ENCODE measurements around the gene IL17REL. TPM values are rescaled to one million over a fixed set of nuclear protein-coding genes. Genes with fewer than 3 reads are reported as not detected.
"Not testable (repeated sequence)": the region's sequence is repeated elsewhere in the genome, so short reads cannot be mapped to it uniquely, and the experiment has no call there.

Gene IL17REL
- total RNA-seq, 6 donors from 2014 or later: 0.06 TPM; not detected in 5

GRCh38 chr22:49983148-49984042 is 29.2 kb downstream of the IL17REL start:
- ATAC-seq (ENCODE audit: low FRiP score in 2 of 2): peak; percentile 49 to 66
- TF ChIP-seq, protein P1, sequence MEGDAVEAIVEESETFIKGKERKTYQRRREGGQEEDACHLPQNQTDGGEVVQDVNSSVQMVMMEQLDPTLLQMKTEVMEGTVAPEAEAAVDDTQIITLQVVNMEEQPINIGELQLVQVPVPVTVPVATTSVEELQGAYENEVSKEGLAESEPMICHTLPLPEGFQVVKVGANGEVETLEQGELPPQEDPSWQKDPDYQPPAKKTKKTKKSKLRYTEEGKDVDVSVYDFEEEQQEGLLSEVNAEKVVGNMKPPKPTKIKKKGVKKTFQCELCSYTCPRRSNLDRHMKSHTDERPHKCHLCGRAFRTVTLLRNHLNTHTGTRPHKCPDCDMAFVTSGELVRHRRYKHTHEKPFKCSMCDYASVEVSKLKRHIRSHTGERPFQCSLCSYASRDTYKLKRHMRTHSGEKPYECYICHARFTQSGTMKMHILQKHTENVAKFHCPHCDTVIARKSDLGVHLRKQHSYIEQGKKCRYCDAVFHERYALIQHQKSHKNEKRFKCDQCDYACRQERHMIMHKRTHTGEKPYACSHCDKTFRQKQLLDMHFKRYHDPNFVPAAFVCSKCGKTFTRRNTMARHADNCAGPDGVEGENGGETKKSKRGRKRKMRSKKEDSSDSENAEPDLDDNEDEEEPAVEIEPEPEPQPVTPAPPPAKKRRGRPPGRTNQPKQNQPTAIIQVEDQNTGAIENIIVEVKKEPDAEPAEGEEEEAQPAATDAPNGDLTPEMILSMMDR (IDR thresholded peaks at IDR 0.05): peak in 5 of 6 experiments; percentile 37 to 51 (median 48)
- TF ChIP-seq POLR2A (IDR thresholded peaks at IDR 0.05): no peak
- WGBS, 2 donors: 13 to 18% methylated on average over 10 to 55 of the region's 90 CpGs
- Histone ChIP-seq H3K27me3 (peaks cover 2 to 12% (median 10%) of the 10 kb centered on the region in 4 donors), H3K9me3 (peaks cover 3 to 10% (median 7%) of the 10 kb centered on the region in 4 donors), H3K4me3 (peak overlapping the region in 3 of 4 donors; percentile 27 to 41 (median 40)), H3K27ac (no peak overlapping the region), H3K36me3 (no peaks in the 10 kb centered on the region), H3K4me1 (peaks cover 9 to 15% (median 11%) of the 10 kb centered on the region in 4 donors)
- DNase-seq: peak in 1 of 2 donors; percentile 88

DNA sequence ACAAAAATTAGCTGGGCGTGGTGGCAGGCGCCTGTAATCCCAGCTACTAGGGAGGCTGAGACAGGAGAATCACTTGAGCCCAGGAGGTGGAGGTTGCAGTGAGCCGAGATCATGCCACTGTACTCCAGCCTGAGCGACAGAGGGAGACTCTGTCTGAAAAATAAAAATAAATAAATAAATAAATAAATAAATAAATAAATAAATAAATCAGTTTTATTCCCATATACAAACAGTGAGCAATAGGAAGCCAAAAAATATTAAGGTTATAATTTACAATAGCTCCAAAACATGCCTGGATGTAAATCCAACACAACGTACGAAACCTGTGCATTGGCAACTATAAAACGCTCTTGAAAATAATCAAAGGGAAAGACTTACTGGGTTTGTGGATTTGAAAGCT is 30.8 kb downstream of the IL17REL start:
- H3K36me3 ChIP-seq; ATAC-seq (ENCODE audit: low FRiP score in 2 of 2); H3K27ac ChIP-seq; H3K4me3 ChIP-seq; DNase-seq: not testable (repeated sequence)
- Histone ChIP-seq H3K27me3 (peaks cover 2 to 12% (median 10%) of the 10 kb centered on the region in 4 donors), H3K9me3 (peaks cover 3 to 10% (median 7%) of the 10 kb centered on the region in 4 donors), H3K4me1 (peaks cover 9 to 15% (median 11%) of the 10 kb centered on the region in 4 donors)
- WGBS, 2 donors: 95 to 97% methylated on average over 7 of the region's 7 CpGs

DNA sequence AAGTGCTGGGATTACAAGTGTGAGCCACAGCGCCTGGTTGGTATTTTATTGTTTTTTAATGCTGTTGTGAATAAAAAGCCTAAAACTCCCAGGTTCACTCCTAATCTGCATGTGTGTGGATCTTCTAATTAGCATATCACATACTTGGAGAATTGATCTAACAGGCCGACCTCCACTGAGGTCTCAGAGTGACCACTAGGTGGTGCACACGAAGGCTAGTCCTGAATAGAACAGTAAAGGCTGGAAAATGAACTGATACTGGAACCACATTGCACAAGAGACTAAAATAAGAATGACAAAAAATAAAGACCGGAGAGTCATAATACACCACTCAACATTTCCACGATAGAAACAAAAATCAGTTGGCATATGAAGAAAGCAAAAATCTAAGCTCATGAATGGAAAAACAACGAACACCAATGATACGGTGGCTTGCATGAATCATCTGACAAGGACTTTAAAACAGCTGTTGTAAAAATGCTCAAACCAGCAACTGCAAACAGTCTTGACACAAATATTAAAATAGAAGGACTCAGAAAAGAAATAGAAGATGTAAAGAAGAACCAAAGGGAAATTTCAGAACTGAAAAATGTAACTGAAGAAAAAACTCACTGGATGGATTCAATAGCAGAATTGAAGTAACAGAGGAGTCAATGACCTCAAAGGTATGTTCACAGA is 32.8 kb downstream of the IL17REL start:
- no peaks in the 10 kb centered on the region for H3K9me3 ChIP-seq
- H3K4me3 ChIP-seq: no peak overlapping the region
- peaks cover 2 to 12% (median 10%) of the 10 kb centered on the region in 4 donors for H3K27me3 ChIP-seq
- H3K4me1 ChIP-seq: peaks cover 9 to 22% (median 11%) of the 10 kb centered on the region in 4 donors
- peak in 1 of 2 donors; percentile 63 for DNase-seq
- no peak overlapping the region for H3K27ac ChIP-seq
- no peak for TF ChIP-seq POLR2AphosphoS5 (IDR thresholded peaks at IDR 0.05)
- TF ChIP-seq POLR2A (IDR thresholded peaks at IDR 0.05): no peak
- TF ChIP-seq, protein P1 (IDR thresholded peaks at IDR 0.05): peak; percentile 59 to 74 (median 64)
- TF ChIP-seq EP300 (IDR thresholded peaks at IDR 0.05): no peak
- 51 to 57% methylated on average over 7 of the region's 7 CpGs for WGBS, 2 donors
- no peaks in the 10 kb centered on the region for H3K36me3 ChIP-seq
- ATAC-seq (ENCODE audit: low FRiP score in 2 of 2): peak; percentile 74 to 80

DNA sequence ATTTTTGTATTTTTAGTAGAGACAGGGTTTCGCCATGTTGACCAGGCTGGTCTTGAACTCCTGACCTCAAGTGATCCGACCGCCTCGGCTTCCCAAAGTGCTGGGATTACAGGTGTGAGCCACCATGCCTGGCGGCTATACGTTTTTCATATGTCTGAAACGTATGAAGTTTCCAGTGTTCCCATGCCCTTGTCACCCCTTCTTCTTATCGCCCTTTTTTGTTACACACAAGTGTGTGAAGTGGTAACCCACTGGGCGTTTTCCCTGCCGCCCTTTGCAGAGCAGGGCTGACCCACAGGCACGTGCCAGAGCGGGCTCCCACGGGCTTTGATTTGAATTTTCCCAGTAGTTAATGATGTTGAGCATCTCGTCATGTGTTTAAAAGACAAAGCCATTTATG is 35.0 kb downstream of the IL17REL start:
- Histone ChIP-seq H3K9me3 (no peaks in the 10 kb centered on the region), H3K4me1 (peaks cover 0 to 7% (median under 1%) of the 10 kb centered on the region in 4 donors), H3K4me3 (no peak overlapping the region), H3K36me3 (no peaks in the 10 kb centered on the region), H3K27me3 (no peaks in the 10 kb centered on the region), H3K27ac (no peak overlapping the region)
- WGBS, 2 donors: 85 to 89% methylated on average over 14 of the region's 14 CpGs
- DNase-seq: peak in 1 of 2 donors; percentile 22
- no peak for TF ChIP-seq POLR2AphosphoS5 (IDR thresholded peaks at IDR 0.05)
- no peak for TF ChIP-seq POLR2A (IDR thresholded peaks at IDR 0.05)
- no peak for ATAC-seq (ENCODE audit: low FRiP score in 2 of 2)

DNA sequence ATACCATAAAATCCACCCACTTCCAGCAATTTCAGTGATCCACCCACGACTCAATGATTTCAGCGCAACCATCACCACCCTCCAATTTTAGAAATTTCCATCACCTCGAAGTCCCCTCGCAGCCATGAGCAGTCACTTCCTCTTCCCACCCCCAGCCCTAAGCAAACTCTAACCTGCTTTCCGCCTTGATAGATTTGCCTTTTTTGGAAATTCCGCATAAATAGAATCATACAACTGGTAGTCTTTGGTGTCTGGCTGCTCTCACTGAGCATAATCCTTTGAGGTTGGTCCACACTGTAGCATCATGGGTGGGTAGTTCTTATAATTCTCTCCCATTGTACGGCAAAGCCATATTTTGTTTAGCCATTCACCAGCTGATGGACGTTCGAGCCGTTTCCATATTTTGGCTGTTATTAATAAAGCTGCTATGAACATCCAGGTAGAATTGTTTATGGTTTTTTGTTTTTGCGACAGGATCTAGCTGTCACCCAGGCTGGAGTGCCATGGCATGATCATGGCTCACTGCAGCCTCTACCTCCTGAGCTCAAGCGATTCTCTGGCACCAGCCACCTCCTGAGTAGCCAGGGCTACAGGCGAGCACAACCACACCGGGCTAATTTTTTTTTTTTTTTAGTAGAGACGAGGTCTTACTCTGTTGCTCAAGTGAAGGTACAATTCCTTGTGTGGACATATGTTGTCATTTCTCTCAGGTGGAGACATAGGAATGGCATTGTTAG is 36.0 kb downstream of the IL17REL start:
- Histone ChIP-seq H3K4me1 (peaks cover 8 to 17% (median 9%) of the 10 kb centered on the region in 4 donors), H3K9me3 (no peaks in the 10 kb centered on the region), H3K4me3 (no peak overlapping the region), H3K36me3 (no peaks in the 10 kb centered on the region), H3K27me3 (no peaks in the 10 kb centered on the region), H3K27ac (peak overlapping the region in 2 of 4 donors; percentile 27 to 66)
- DNase-seq (no peak), ATAC-seq (ENCODE audit: low FRiP score in 2 of 2) (peak in 1 of 2 donors; percentile 3)
- 67 to 72% methylated on average over 15 of the region's 15 CpGs for WGBS, 2 donors
- TF ChIP-seq POLR2AphosphoS5 (IDR thresholded peaks at IDR 0.05) (no peak), EP300 (IDR thresholded peaks at IDR 0.05) (no peak), POLR2A (IDR thresholded peaks at IDR 0.05) (no peak)
- TF ChIP-seq, protein P1 (IDR thresholded peaks at IDR 0.05): no peak
